SK-N-SH (cell line): Measurements from ENCODE around the gene CCM2. TPM values are rescaled to one million over a fixed set of nuclear protein-coding genes. Genes with fewer than 3 reads are reported as not detected.
A peak's percentile ranks its signal among the peaks of the same experiment; 100 is the strongest.

Experiments used
- CTCF ChIA-PET: fragments of 300-600, 350-600 bp; formaldehyde crosslinking; extraction: SDS; loops from one replicate; lab custom pipeline; 2021; lab: Yijun Ruan, JAX
- POLR2A ChIA-PET: fragments of 350-600 bp; sonication (Branson Sonifier 250); formaldehyde crosslinking; extraction: SDS; loops from one replicate; lab custom pipeline; 2020; ENCODE audit warnings: antibody characterized with exemption, inconsistent platforms; lab: Yijun Ruan, JAX
- DNase-seq: peaks from one replicate; pipeline ENCODE4 v3.0.0; 2012
- H2AFZ ChIP-seq: fragments of 200-600 bp; sonication (generic); 2 replicates; pipeline ENCODE4 v1.8.1; 2016; ENCODE audit warnings: antibody characterized with exemption, mild to moderate bottlenecking, low read depth
- H3F3A ChIP-seq: fragments of 200-600 bp; sonication (generic); replicated peaks from 2 replicates; pipeline ENCODE3; 2016; ENCODE audit warnings: antibody characterized with exemption, mild to moderate bottlenecking; ENCODE audit not compliant: insufficient read depth
- H3K27ac ChIP-seq, 2 experiments: fragments of 200-500 bp in 1 of 2; fragments of 200-600 bp in 1 of 2; sonication (Bioruptor generic) in 1 of 2; sonication (generic), shearing (Covaris generic) in 1 of 2; 2 replicates each; pipeline versions ENCODE4 v1.5.1 to v1.6.1; 2014 to 2016; ENCODE audit warnings: low read depth in 2 of 2, inconsistent platforms in 1 of 2, low read length in 1 of 2, mild to moderate bottlenecking in 1 of 2, mixed read lengths in 1 of 2
- H3K27me3 ChIP-seq: fragments of 200-600 bp; sonication (generic), shearing (Covaris generic); 2 replicates; pipeline ENCODE4 v1.6.1; 2016; ENCODE audit warnings: mixed run types; ENCODE audit not compliant: insufficient read depth
- H3K36me3 ChIP-seq, 2 experiments: fragments of 200-500 bp in 1 of 2; fragments of 200-600 bp in 1 of 2; sonication (Bioruptor generic) in 1 of 2; sonication (generic) in 1 of 2; replicated peaks in 1 of 2; 2 replicates each; pipeline versions ENCODE3 to v1.5.1; 2014 to 2016; ENCODE audit warnings: low read length in 1 of 2, mild to moderate bottlenecking in 1 of 2; ENCODE audit not compliant: insufficient read depth in 2 of 2, control insufficient read depth in 1 of 2
- H3K4me1 ChIP-seq, 2 experiments: fragments of 200-500 bp in 1 of 2; fragments of 200-600 bp in 1 of 2; sonication (Bioruptor generic) in 1 of 2; sonication (generic), shearing (Covaris generic) in 1 of 2; 2 replicates each; pipeline versions ENCODE4 v1.5.1 to v1.6.1; 2014 to 2016; ENCODE audit warnings: low read depth in 1 of 2, low read length in 1 of 2, mixed run types in 1 of 2; ENCODE audit not compliant: insufficient read depth in 2 of 2, control insufficient read depth in 1 of 2
- H3K4me2 ChIP-seq: fragments of 200-600 bp; sonication (generic), shearing (Covaris generic); 2 replicates; pipeline ENCODE4 v1.6.1; 2017; ENCODE audit warnings: mixed run types
- H3K4me3 ChIP-seq, 2 experiments: fragments of 200-500 bp in 1 of 2; fragments of 200-600 bp in 1 of 2; sonication (Bioruptor generic) in 1 of 2; sonication (generic), shearing (Covaris generic) in 1 of 2; 2 replicates each; pipeline versions ENCODE4 v1.5.1 to v1.8.1; 2014 to 2016; ENCODE audit warnings: low read depth in 2 of 2, inconsistent platforms in 1 of 2, low read length in 1 of 2, mild to moderate bottlenecking in 1 of 2, mixed read lengths in 1 of 2, moderate library complexity in 1 of 2
- H3K79me2 ChIP-seq: fragments of 200-600 bp; sonication (generic); 2 replicates; pipeline ENCODE4 v1.8.1; 2017; ENCODE audit warnings: mild to moderate bottlenecking; ENCODE audit not compliant: insufficient read depth
- H3K9ac ChIP-seq: fragments of 200-600 bp; sonication (generic); 2 replicates; pipeline ENCODE4 v1.6.1; 2017; ENCODE audit warnings: mixed run types
- H3K9me2 ChIP-seq: fragments of 200-600 bp; sonication (generic); 2 replicates; pipeline ENCODE4 v1.6.1; 2017; ENCODE audit warnings: mixed run types
- H3K9me3 ChIP-seq: fragments of 200-600 bp; sonication (generic); 2 replicates; pipeline ENCODE4 v1.6.1; 2017; ENCODE audit warnings: mixed run types, mild to moderate bottlenecking, moderate library complexity
- H4K20me1 ChIP-seq: fragments of 200-600 bp; sonication (generic); 2 replicates; pipeline ENCODE4 v1.6.1; 2017; ENCODE audit warnings: mild to moderate bottlenecking, mixed run types; ENCODE audit not compliant: insufficient read depth
- EZH2phosphoT487 ChIP-seq: fragments of 200-600 bp; sonication (generic); IDR thresholded peaks from 2 replicates; pipeline ENCODE4 v1.6.1; 2017; ENCODE audit warnings: low read depth, mixed run types, mild to moderate bottlenecking, antibody characterized with exemption, moderate library complexity, borderline replicate concordance
- FOXJ3 ChIP-seq: sonication (generic); formaldehyde crosslinking; IDR thresholded peaks from 2 replicates; pipeline ENCODE4 v1.5.1; 2020; ENCODE audit warnings: mild to moderate bottlenecking, missing genetic modification reagents
- FOXM1 ChIP-seq: IDR thresholded peaks from 2 replicates; pipeline ENCODE4 v1.4.0; 2012; ENCODE audit warnings: low read depth, mild to moderate bottlenecking
- NFIC ChIP-seq: IDR thresholded peaks from 2 replicates; pipeline ENCODE4 v1.4.0; 2012; ENCODE audit warnings: borderline replicate concordance
- NRF1 ChIP-seq: IDR thresholded peaks from 2 replicates; pipeline ENCODE4 v1.6.1; 2012; ENCODE audit warnings: low read depth, mild to moderate bottlenecking, low read length
- RAD21 ChIP-seq: IDR thresholded peaks from 2 replicates; pipeline ENCODE4 v1.6.1; 2012; ENCODE audit warnings: mild to moderate bottlenecking, low read length
- SMC3 ChIP-seq: IDR thresholded peaks from 2 replicates; pipeline ENCODE4 v1.6.1; 2012; ENCODE audit warnings: low read depth, low read length, improper control_type of control experiment
- TCF12 ChIP-seq: IDR thresholded peaks from 2 replicates; pipeline ENCODE4 v1.4.0; 2012
- WGBS: methylation state at CpG from one replicate; pipeline ENCODE4 v1.1.6; 2017; ENCODE audit warnings: low lambda C conversion rate; 5-methylcytosine and 5-hydroxymethylcytosine counted together
- polyA plus RNA-seq, 3 experiments: library from polyadenylated mRNA; depleted of rRNA; stranded (reverse); fragments of >200 nt; gene quantifications; 2 replicates each; pipeline ENCODE4 v1.2.3, GENCODE V29; 2012
- TF ChIP-seq, protein P1 (sequence below): IDR thresholded peaks from 2 replicates; pipeline ENCODE4 v1.6.1; 2012; ENCODE audit warnings: mild to moderate bottlenecking, low read depth, low read length, moderate library complexity
- TF ChIP-seq, protein P2 (sequence below): fragments of 200-600 bp; sonication (generic); IDR thresholded peaks from 2 replicates; pipeline ENCODE4 v1.6.1; 2017; ENCODE audit warnings: antibody characterized with exemption, mild to moderate bottlenecking, moderate library complexity

Gene CCM2
- polyA plus RNA-seq, 1 of the 3 experiments (the other 2 are of a cell fraction) = 83.2 TPM

DNA sequence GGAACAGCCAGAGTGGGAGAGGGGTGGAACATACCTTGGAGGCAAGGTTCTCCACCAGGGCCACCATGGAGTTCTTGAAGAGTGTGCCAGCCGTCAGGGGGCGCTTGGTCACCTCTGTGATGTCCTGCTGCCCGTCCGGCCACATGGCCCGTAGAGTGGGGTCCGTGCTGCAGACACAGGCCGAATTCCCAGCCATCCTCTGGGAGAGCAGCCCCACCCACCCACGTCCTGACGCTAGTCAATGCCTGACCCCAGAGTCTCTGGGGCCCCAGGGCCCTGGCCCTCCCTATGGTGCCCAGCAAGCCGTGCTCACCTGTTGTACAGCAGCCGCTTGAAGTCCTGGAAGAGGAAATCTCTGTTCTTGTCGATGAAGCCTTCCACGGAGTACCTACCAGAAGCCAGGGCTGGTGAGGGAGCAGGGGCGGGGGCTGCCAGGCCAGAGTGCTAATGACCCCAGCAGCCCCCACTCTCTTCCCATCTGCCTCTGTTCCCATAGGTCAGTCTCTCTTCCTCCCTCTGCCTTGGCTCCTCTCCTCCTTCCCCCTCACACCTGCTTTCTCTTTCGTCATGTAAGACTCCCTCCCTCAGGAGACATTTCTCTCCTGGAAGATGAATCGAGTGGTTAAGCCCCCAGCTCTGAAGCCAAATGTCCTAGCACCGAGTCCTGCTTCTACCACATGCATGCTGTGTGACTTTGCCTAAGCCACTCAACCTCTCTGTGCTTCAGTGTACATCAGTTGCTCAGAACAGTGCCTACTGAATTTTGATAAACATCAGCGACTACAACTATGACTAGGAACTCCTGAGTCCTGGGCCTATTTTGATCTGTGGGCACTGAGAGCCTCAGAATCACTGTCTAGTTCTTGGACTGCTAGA is 32.2 kb upstream of the CCM2 start:
- no peaks in the 10 kb centered on the region for H3K9me2 ChIP-seq
- ChIA-PET POLR2A (no interaction called here), CTCF (interaction anchor here (1.1 to 4.1 kb wide), 2 partner anchors 15 to 168 kb away, joined by 3 to 27 read pairs; no protein-coding TSS in a partner anchor)
- H3K4me1 ChIP-seq = peaks cover 0 to 3% of the 10 kb centered on the region in 2 experiments; a peak in 1 of 4 replicates
- TF ChIP-seq TCF12 (no peak), SMC3 (peak; percentile 51; the same call in 1 of the 2 replicates), FOXM1 (no peak), FOXJ3 (CRISPR knock-in tag) (no peak), RAD21 (peak; percentile 56), NFIC (no peak), EZH2phosphoT487 (no peak), NRF1 (no peak)
- TF ChIP-seq, protein P1, sequence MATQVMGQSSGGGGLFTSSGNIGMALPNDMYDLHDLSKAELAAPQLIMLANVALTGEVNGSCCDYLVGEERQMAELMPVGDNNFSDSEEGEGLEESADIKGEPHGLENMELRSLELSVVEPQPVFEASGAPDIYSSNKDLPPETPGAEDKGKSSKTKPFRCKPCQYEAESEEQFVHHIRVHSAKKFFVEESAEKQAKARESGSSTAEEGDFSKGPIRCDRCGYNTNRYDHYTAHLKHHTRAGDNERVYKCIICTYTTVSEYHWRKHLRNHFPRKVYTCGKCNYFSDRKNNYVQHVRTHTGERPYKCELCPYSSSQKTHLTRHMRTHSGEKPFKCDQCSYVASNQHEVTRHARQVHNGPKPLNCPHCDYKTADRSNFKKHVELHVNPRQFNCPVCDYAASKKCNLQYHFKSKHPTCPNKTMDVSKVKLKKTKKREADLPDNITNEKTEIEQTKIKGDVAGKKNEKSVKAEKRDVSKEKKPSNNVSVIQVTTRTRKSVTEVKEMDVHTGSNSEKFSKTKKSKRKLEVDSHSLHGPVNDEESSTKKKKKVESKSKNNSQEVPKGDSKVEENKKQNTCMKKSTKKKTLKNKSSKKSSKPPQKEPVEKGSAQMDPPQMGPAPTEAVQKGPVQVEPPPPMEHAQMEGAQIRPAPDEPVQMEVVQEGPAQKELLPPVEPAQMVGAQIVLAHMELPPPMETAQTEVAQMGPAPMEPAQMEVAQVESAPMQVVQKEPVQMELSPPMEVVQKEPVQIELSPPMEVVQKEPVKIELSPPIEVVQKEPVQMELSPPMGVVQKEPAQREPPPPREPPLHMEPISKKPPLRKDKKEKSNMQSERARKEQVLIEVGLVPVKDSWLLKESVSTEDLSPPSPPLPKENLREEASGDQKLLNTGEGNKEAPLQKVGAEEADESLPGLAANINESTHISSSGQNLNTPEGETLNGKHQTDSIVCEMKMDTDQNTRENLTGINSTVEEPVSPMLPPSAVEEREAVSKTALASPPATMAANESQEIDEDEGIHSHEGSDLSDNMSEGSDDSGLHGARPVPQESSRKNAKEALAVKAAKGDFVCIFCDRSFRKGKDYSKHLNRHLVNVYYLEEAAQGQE = no peak
- TF ChIP-seq, protein P2, sequence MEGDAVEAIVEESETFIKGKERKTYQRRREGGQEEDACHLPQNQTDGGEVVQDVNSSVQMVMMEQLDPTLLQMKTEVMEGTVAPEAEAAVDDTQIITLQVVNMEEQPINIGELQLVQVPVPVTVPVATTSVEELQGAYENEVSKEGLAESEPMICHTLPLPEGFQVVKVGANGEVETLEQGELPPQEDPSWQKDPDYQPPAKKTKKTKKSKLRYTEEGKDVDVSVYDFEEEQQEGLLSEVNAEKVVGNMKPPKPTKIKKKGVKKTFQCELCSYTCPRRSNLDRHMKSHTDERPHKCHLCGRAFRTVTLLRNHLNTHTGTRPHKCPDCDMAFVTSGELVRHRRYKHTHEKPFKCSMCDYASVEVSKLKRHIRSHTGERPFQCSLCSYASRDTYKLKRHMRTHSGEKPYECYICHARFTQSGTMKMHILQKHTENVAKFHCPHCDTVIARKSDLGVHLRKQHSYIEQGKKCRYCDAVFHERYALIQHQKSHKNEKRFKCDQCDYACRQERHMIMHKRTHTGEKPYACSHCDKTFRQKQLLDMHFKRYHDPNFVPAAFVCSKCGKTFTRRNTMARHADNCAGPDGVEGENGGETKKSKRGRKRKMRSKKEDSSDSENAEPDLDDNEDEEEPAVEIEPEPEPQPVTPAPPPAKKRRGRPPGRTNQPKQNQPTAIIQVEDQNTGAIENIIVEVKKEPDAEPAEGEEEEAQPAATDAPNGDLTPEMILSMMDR = peak; percentile 41
- no peaks in the 10 kb centered on the region for H3K27me3 ChIP-seq
- H4K20me1 ChIP-seq = no peaks in the 10 kb centered on the region
- H3K4me2 ChIP-seq = no peak overlapping the region
- 71% methylated on average over 9 of the region's 18 CpGs for WGBS
- H3K27ac ChIP-seq = no peak overlapping the region
- H3K9me3 ChIP-seq = no peaks in the 10 kb centered on the region
- H3F3A ChIP-seq = no peaks in the 10 kb centered on the region
- H3K36me3 ChIP-seq = no peaks in the 10 kb centered on the region
- H3K79me2 ChIP-seq = no peaks in the 10 kb centered on the region
- DNase-seq = peak; percentile 79
- H3K9ac ChIP-seq = no peak overlapping the region
- no peak overlapping the region for H2AFZ ChIP-seq
- H3K4me3 ChIP-seq = no peak overlapping the region
